IPS-NIHi7 (cell line): ENCODE data around the gene CA10.

Experiments used
- DNase-seq: peaks from one replicate; pipeline ENCODE4 v3.0.0; 2012; ENCODE audit warnings: mixed read lengths; ENCODE audit errors: extremely low spot score

CA10 gene

DNA sequence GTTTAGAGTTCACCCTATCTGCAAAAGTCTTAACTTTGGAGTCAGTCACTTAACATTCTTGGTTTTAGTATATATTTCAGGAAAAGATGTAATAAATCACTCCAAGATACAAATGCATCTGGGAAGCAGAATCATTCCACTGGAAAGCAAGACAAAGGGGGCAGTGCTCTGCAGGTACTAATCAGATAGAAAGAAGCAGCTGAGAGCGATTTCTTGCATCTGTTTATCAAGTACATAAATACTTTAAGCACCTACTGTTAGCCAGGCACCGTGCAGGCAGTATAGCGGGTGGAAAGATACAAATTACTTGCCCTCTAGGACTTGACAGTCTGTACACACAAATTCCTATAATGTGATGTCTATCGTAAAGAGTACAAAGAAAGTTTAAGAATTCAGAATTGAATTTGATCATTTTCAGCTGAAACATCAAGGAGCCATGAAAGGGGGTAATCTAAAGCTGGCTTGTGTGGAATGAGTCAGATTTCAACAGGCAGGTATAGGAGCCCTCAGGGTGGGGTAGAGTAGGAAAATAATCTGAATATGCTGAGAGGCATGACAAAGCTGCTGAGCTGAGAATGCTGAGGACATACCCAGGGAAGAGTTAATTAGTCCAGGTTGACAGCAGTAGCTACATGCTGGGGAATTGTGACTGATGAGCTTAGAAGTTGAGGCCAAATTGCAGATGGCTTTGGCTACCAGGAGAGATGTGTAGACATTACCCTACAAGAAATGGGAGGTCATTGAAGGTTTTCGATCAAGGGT, 110.2 kb downstream of the CA10 start:
- DNase-seq: no peak

DNA sequence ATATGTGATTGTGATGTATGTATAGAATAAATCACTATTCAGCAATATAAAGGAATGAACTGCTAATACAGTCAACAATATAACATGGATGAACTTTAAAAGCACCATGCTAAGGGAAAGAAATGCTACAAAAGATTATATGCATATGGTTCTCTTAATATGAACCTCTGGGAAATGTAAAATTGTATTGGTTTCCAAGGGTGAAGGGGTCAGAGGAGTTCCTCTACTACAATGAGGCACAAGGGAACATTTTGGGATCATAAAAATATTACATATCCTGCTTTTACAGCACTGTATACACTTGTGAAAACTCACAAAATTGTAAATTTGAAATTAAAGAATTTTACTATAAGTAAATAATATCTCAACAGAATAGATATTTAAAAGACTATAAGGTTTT, 111.4 kb downstream of the CA10 start:
- no peak for DNase-seq

DNA sequence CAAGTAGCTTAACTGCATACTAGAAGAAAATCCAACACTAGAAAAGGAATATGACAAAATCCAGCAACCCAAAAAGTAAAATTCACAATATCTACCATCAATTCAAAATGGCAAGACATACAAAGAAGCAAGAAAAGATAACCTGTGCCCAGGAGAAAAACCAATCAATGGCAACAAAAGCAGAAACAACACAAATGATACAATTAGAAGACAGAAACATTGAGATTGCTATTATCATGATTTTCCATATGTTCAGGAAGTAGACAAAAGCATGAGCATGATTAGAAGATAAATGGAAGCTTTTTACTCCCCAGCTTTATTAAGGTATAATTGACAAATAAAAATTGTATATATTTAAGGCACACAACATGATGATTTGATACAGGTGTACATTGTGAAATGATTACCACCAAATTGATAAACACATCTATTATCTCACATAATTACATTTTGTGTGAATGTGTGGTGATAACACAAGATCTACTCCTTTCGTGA, 117.3 kb downstream of the CA10 start:
- DNase-seq: no peak

DNA sequence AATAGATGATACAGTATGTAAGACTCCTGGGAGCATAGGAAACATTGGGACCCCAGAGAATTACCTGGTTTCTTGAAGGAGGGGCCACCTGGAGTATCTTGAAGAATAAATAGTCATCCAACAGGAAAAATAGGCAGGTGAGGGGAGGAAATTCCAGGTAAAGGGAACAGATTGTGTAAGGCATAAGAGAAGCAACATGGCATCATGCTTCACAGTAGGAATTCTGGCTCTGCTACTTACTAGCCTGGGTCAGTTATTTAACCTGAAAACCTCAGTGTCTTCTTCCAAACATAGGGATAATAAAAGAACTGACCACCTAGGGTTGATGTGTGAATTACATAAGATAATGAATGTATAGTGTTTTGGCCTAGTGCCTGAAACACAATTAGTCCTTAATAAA, 122.1 kb downstream of the CA10 start:
- DNase-seq: no peak

DNA sequence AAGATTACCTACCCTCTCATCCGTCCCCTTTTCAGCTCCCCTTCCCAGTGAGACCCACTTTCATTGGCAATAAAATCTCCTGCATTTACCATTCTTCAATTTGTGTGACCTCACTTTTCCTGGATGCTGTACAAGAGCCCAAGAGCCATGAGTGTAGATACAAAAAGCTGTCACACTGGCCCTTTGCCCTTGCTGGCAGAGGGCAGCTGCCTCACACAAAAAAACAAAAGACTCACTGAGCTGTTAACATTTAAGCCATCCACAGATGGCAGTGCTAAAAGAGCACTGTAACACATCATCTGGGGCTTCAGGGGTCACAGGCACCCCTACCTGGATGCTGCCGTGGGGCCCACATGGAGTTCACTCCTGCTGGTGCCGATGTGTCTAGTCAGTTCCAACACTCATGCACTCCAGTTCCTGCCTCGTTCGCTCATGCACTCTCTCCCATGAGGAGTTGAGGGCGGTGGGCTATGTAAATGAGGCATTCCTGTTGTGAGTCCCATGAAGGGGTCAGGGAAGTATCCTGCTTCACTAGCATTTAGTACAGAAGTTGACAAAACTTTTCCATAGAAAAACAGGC, 123.1 kb downstream of the CA10 start:
- DNase-seq: no peak

DNA sequence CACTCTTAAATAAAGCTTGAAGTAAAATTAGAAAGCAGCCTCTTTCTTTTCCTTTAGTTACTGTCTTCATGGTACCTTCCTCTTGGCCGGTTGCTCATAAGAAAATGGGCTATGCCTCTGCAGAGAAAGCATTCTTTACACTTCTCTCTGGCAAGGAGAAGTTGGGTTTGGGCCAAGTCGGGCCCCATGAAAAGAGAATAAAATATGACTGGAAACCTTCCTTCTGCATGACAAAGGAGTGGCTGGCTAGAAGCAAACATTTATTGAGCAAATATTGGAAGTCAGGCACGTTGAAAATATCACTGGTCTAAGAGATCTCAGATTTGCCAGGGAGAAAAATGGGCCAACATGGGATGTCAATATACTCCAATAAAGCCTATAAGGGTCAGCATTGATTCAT, 126.1 kb downstream of the CA10 start:
- DNase-seq: no peak

DNA sequence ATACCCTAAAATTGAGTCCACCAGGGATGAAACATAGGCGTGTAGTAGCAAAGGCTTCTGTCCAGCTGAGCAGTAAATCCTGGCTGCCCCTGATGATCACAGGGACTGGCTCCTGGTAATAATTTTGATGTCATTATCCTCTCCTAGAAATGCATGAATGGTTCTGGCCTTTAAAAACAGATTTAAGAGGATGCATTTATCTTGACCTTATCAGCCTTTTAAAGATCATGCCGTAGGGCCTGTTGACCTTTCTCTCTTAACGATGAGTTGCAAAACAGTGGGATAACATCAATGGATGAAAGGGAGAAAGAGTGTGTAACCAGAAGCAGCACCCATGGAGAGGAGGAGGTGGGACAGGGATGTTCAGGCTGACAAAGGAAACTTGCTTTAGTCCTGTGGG, 128.5 kb downstream of the CA10 start:
- no peak for DNase-seq

DNA sequence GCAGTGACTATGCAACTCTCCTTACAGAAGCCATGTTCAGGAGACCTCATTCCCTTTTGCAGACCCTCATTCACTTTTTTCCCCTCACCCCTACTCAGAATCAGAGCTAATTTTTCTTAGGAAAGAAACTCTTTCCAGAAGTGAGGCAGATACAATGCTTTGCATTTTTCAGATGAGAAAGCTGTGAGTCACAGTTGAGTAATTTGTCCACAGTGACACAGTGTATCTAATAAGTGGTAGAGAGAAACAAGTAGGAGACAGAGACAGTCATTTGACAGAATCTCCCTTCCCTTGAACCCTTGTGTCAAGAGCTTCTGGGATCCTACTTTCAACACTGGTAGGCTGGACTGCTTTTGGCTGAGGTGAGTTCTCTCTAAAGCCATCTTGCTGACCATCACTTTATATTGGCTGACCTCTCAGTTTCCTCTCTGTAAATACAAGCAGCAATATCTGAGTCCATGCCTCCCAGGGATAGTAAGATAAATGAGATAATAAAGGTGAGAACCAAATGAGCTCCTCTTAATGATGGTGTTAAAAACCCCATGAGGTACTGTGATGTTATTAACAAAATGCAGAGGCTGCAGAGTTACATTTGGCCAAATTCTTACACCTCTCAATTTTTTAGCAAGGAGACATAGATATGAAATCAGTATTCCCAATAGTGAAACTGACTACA, 130.8 kb downstream of the CA10 start:
- no peak for DNase-seq

DNA sequence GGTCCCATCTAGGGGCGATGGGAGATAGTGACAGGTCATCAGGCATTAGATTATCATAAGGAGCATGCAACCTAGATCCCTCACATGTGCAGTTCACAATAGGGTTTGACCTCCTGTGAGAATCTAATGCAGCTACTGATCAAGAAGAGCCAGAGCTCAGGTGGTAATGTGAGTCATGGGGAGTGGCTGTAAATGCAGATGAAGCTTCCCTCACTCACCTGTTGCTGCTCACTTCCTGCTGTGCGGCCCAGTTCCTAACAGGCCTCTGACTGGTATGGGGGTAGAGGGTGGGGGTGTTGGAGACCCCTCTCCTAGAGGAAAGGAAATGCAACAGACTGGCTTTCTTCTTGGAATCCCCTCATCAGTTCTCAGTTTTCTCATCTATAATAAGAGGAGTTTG, 131.4 kb downstream of the CA10 start:
- no peak for DNase-seq

DNA sequence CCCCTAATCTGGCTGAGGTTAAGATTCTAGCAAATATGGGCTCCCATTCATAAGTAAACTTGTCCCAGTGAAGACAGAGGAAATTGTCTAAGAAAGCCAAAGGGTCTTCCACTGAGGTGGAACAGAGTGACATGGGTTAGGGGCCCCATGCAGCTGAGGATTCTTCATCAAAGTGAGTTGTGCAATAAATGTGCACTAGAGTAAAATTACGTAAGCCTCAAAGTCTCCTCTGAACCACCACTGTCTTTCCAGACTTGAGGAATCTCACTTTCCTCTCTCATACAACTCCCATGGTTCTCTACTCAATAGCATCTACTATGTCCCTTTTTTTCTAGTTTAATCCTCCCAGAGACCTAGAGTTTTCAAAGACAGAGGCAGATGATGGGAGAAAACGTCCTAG, 132.4 kb downstream of the CA10 start:
- no peak for DNase-seq

DNA sequence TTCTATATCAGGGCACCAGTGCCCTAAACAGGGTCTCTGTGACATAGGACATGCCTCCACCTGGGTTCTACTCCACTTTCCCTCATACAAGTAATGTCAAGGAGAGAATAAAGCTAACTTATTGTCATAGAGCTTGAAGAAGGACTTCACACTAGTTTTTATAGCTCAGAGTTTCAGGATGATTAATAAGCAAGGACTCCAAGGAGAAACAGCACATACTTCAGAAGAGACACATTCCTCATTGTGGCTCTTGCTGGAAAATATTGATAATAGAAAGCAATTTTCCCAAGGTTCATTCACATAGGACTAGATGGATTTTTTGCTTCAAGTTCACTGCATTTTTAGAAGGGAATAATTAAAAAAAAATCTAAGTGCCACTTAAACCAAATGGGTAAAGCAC, 133.3 kb downstream of the CA10 start:
- no peak for DNase-seq

DNA sequence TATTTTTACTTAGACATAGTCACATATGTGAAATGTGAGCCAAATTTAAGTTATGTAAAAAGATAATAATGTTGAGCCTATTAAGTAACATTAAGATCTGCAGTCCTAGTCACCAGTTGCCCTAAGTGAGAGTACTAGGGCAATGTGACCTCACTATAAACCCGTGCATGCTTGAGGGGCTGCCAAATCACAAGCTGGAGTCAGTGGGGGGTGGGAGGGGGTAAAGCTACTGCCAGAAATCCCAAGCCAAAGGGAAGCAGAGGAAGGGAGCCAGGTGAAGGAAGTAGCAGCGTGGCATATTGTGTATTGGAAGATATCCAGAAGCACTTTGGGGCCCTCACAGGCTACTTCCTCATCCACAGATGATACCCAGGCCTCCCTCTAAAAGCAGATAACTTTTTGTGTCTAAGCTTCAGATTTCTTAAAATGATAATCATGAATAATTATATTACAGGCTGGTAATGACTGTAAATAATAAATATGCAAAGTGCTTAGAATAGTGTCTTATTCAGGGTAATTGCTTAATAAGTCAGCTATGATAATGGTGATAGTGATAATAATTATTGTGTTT, 134.1 kb downstream of the CA10 start:
- no peak for DNase-seq

DNA sequence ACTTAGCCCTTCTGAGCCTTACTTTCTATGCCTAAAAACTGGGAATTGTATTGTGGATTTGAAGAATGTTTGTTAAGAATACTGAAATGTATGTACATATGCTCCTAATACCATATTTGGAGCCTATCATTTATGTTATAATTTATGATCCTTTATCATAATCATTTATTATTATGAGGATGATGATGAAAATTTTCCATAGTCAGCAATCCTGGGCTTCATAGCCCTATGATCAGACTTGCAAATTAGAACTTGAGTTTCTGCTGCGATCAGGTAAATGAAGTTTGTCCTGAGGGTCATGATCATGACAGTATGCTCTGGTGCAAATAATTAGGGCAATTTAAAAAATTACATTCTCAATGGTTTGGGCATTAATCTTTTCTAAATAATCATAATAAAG, 147.4 kb downstream of the CA10 start:
- DNase-seq: no peak

DNA sequence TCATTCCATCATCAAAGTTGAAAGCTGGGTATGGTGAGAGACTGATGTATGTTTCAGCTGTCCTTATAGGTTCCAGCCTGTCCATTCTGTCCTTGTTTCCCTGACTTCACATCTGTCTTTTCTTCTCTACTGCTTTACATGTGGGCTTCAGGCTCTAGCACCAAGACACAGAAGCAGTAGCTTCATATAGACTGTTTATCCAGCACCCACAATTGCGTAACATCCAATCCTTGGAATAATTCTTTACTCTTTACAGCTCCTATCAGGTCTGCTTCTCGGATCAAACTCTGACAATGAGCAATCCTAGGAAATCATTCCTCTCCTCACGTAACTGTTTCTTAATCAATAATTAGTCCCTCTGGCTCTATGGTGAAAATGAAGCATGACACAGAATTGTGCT, 158.9 kb downstream of the CA10 start:
- no peak for DNase-seq

DNA sequence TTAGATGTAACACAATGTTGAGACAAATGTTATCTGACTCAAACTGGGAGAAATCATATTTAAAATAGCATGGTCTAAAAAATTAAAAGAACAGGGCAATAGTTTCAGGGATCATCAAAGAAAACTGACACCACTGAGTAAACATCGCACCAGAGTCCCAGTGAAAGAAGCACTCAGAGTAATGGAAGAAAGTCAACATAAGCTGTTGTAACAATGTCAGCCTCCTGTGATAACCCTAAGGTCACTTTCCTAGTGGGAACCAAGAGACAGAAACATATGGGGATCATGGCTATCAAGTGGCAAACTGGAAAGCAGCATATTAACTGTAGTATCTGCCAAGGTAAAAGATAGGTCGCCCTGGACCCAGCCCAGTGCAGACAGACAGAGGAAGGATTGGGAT, 160.8 kb downstream of the CA10 start:
- DNase-seq: no peak

DNA sequence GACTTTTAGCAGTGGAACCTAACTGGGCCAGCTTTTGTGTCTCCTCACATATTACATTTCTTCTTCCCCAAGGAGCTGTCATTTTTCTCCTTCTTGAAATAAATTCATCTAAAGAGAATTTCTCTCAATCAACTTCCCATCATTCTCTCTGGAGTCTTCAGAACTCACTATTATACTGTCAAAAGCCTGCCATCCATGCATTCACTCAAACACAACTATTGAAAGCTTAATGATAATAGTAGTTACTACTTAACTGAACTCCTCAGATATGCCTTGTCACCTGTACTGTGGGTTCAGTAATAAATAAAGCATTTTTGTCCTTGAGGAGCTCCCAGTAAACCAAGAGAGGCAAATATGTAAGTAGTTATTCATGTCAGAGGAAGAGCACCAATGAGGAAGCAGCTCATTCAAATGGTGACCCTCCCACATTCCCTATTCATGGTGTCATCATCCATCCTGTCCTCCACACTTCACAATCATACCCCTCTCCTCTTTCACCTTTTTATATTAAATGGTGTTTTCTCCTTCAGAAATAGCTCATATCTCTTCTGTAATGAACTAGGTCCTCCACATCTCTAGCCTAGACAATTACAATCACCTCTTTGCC, 162.6 kb downstream of the CA10 start:
- no peak for DNase-seq

DNA sequence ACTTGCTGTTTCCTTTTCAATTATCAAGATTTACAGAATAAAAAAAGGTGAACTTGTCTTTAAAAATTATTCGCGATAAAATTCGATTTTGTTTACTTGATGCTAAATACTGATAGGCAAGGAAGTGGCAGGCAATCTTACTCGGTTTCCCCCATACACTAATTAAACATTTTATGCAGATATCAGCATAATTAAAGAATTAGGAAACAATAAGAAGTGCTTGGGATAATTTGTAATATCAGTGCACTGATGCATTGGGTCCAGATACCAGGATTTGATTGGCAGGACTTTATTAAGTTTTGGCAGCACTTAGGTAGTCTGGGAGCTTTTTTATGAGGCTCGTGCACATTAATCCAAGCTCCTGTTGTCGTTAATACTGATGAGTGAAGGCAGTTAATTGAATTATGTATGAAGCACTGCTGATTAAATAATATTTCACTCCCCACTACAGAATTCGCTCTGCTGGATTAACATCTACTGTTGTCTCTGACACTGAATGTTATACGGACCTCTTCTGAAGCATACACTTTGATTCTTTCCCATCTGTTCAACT, 165.6 kb downstream of the CA10 start:
- DNase-seq: no peak

DNA sequence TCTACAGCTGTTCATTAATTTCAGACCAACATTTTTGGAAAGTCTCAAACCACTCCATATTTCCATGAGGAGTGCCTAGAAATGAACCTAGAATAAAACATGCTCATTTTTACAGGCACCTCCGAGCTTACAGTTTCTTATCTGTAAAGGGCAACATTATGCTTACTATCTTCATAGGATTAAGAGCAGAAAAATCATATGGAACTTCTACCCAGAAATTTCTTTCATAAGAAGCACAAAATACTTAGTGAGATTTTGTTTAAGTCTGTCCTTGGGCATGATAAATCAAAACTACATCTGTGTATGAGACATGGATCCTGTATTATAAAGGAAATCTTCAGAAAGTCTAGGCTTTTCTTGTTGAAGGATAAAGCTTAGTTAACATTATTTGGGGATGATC, 187.4 kb downstream of the CA10 start:
- no peak for DNase-seq

DNA sequence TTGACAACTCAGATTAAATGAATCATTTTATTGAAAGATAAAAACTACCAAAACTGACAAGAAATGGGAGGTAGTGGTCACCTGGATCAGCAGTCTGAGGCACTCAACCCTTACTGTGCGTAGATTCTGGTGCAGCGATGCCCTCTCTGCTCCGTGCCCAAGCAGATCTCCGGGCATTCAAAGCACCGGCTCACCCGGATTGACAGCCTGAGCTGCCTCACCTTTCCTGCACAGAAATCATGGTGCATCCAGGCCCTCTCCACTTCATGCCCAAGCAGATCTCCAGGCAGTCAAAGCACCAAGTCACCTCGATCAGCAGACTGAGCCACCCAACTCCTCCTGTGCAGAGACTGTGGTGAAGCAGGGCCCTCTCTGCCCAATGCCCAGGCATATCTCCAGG, 196.8 kb downstream of the CA10 start:
- DNase-seq: no peak

DNA sequence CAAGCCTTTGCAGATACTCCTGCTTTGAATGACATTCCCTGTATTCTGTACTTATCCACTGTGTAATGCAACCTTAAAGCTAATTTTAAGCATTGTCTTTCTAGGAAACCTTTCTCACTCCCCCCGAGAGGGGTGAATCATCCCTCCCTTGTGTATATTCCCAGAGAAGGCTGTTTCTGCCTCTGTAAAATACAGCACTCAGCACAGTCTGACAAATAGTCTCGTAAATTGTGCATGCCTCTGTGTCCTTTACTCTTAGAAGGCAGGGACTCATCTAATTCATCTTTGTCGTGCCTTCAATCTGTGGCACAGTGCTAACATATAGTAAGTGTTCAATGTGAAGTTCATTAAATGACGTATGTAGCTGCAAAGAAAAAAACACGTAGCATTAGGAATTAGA, 200.7 kb downstream of the CA10 start:
- DNase-seq: no peak

DNA sequence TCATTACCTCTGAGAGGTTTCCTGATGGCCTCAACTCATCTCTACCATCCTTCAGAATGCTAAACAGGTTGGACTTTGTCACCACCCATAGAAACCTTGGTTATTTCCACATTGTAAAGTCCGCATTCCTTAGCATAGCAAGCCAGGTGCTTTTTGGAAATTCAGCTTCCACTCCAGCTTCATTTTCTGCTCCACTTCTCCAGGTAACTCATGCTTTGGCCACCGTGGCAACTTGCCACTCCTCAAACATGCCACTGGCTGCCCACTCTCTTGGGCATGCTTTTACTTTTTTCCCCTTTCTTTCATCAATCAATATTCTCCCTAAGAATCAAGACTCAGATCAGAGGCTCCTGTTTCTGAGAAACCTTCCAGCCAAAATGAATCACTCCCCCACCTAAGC, 203.3 kb downstream of the CA10 start:
- DNase-seq: no peak

DNA sequence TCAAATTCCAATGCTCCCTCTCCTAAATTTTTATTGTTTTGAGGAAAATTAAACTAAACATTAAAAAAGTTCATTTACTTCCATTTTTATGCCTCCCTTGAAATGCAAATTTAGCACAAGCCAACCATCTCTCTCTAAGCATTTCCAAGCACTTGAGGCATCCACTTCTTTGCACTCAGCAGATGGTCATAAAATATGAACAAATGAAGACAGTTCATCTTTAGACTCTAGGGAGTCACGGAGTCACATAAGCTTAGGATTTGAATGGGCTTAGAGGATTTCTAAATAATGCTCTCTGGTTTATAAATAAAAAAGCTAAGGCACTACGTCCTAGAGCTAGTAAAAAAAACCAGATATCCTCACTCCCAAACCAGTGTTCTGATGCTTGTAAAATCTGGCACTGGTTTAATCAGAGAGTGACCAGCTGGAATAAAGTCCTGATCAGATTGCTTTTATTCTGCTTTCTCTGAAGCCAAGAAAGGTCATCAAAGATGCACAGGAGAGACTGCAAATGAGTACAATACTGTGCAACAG, 204.2 kb downstream of the CA10 start:
- DNase-seq: no peak
